Measurements from ENCODE around the gene CALCB.

The CALCB gene

GRCh38 chr11:15127341-15127740 lies 53.9 kb downstream of the CALCB start:
- in situ Hi-C loops (cut with MboI; ENCODE audit: low pct_unique_long_range_greater_than_20kb, low sequenced_read_pairs, unreplicated experiment): no loop called here
- TF ChIP-seq, protein P1, sequence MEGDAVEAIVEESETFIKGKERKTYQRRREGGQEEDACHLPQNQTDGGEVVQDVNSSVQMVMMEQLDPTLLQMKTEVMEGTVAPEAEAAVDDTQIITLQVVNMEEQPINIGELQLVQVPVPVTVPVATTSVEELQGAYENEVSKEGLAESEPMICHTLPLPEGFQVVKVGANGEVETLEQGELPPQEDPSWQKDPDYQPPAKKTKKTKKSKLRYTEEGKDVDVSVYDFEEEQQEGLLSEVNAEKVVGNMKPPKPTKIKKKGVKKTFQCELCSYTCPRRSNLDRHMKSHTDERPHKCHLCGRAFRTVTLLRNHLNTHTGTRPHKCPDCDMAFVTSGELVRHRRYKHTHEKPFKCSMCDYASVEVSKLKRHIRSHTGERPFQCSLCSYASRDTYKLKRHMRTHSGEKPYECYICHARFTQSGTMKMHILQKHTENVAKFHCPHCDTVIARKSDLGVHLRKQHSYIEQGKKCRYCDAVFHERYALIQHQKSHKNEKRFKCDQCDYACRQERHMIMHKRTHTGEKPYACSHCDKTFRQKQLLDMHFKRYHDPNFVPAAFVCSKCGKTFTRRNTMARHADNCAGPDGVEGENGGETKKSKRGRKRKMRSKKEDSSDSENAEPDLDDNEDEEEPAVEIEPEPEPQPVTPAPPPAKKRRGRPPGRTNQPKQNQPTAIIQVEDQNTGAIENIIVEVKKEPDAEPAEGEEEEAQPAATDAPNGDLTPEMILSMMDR (IDR thresholded peaks at IDR 0.05; ENCODE audit: extremely low read depth, insufficient read depth, missing control alignments): no peak
- no peak for DNase-seq (ENCODE audit: low spot score)

Data from GM13977 (cell line).